ENCODE data around the gene RPL22. TPM values are rescaled to one million over a fixed set of nuclear protein-coding genes. Genes with fewer than 3 reads are reported as not detected.

RPL22 gene
- total RNA-seq, 1 experiment from 2014 or later: 494 TPM

DNA sequence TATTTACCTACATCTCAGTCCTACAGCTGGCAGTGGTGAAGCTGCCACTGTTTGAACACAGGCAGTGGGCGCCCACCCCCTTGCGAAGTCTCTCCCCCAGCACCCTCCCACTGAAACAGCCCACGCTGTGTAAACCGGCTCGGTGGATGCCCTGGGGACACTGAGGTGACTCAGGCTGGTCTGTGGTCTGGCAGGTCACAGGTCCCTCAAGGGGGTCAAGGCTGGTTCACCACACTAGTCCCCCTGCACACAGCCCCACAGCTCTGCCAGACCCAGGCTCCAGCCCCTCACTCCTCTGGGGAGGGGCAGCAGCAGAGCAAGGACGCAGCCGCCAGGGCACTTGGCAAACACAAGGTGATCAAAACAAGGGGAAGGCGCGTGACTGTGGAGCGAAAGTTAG is 26.8 kb downstream of the RPL22 start:
- peaks cover 27% of the 10 kb centered on the region for H3K27me3 ChIP-seq (replicated peaks; ENCODE audit: insufficient read depth, low read depth, low read length, poor library complexity)
- CTCF ChIA-PET: no interaction called here
- no peak overlapping the region for H3K27ac ChIP-seq (ENCODE audit: low read depth, low read length, poor library complexity, severe bottlenecking)
- intact Hi-C loops (cut with micrococcal nuclease; ENCODE audit: unreplicated experiment): no loop called here
- DNase-seq (ENCODE audit: low spot score): no peak
- TF ChIP-seq EZH2 (IDR thresholded peaks at IDR 0.05; ENCODE audit: borderline replicate concordance, low read depth, low read length, poor library complexity, severe bottlenecking): no peak
- TF ChIP-seq, protein P1, sequence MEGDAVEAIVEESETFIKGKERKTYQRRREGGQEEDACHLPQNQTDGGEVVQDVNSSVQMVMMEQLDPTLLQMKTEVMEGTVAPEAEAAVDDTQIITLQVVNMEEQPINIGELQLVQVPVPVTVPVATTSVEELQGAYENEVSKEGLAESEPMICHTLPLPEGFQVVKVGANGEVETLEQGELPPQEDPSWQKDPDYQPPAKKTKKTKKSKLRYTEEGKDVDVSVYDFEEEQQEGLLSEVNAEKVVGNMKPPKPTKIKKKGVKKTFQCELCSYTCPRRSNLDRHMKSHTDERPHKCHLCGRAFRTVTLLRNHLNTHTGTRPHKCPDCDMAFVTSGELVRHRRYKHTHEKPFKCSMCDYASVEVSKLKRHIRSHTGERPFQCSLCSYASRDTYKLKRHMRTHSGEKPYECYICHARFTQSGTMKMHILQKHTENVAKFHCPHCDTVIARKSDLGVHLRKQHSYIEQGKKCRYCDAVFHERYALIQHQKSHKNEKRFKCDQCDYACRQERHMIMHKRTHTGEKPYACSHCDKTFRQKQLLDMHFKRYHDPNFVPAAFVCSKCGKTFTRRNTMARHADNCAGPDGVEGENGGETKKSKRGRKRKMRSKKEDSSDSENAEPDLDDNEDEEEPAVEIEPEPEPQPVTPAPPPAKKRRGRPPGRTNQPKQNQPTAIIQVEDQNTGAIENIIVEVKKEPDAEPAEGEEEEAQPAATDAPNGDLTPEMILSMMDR (conservative IDR thresholded peaks at IDR 0.05; ENCODE audit: low read depth, low read length): no peak
- no peaks in the 10 kb centered on the region for H3K9me3 ChIP-seq (ENCODE audit: low read depth, low read length, poor library complexity, severe bottlenecking)
- POLR2A ChIA-PET (ENCODE audit: low non-redundant PET): no interaction called here
- BruUV-seq (replicated peaks): no TSS peak
- H3K4me1 ChIP-seq (ENCODE audit: insufficient read depth, low read length, poor library complexity, severe bottlenecking): no peaks in the 10 kb centered on the region
- no peaks in the 10 kb centered on the region for H3K36me3 ChIP-seq (ENCODE audit: insufficient read depth, low read length, poor library complexity, severe bottlenecking)
- H3K4me3 ChIP-seq (ENCODE audit: low read depth, low read length, poor library complexity, severe bottlenecking): no peak overlapping the region

DNA sequence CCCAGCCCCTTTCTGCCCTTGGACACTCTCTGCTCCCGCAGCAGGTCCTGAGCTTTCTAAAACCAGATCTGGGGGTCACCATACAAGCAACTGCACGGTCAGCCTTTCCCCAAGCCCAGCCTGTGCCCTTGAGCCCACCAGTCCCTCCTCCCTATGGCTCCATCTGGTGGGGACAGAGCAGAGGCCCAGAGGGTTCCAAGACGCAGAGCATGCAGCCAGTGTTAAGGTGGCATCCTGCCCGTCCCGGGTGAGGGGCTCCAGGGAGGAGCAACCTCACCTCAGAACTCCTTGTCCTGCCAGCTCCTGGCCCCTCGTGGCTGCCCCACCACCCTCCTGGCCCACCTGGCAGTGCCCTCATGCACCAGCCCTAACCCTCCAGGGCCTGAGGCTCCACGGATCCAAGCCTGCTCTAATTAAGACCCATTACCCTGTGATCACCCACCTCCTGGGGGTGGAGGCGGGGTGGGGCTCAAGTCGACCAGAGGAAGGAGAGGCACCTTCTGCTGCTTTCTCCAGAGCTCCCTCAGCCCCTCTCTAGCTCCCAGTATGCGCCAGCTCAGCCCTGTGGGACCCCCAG is 27.8 kb downstream of the RPL22 start:
- ChIA-PET POLR2A (ENCODE audit: low non-redundant PET) (no interaction called here), CTCF (no interaction called here)
- Histone ChIP-seq H3K9me3 (ENCODE audit: low read depth, low read length, poor library complexity, severe bottlenecking) (no peaks in the 10 kb centered on the region), H3K4me1 (ENCODE audit: insufficient read depth, low read length, poor library complexity, severe bottlenecking) (no peaks in the 10 kb centered on the region), H3K27me3 (replicated peaks; ENCODE audit: insufficient read depth, low read depth, low read length, poor library complexity) (peaks cover 28% of the 10 kb centered on the region), H3K4me3 (ENCODE audit: low read depth, low read length, poor library complexity, severe bottlenecking) (no peak overlapping the region), H3K27ac (ENCODE audit: low read depth, low read length, poor library complexity, severe bottlenecking) (no peak overlapping the region), H3K36me3 (ENCODE audit: insufficient read depth, low read length, poor library complexity, severe bottlenecking) (no peaks in the 10 kb centered on the region)
- no TSS peak for BruUV-seq (replicated peaks)
- no peak for DNase-seq (ENCODE audit: low spot score)
- TF ChIP-seq, protein P1 (conservative IDR thresholded peaks at IDR 0.05; ENCODE audit: low read depth, low read length): peak; percentile 35; the same call in 1 of the 2 replicates
- TF ChIP-seq EZH2 (IDR thresholded peaks at IDR 0.05; ENCODE audit: borderline replicate concordance, low read depth, low read length, poor library complexity, severe bottlenecking): no peak
- intact Hi-C loops (cut with micrococcal nuclease; ENCODE audit: unreplicated experiment): no loop called here

GRCh38 chr1:6170742-6171201 is 28.6 kb downstream of the RPL22 start:
- no peak overlapping the region for H3K27ac ChIP-seq (ENCODE audit: low read depth, low read length, poor library complexity, severe bottlenecking)

More at GRCh38 chr1:6170742-6171201, 28.6 kb downstream of the RPL22 start:
- ChIA-PET POLR2A (ENCODE audit: low non-redundant PET) (no interaction called here), CTCF (no interaction called here)
- no TSS peak for BruUV-seq (replicated peaks)
- TF ChIP-seq EZH2 (IDR thresholded peaks at IDR 0.05; ENCODE audit: borderline replicate concordance, low read depth, low read length, poor library complexity, severe bottlenecking): no peak
- TF ChIP-seq, protein P1 (conservative IDR thresholded peaks at IDR 0.05; ENCODE audit: low read depth, low read length): no peak
- DNase-seq (ENCODE audit: low spot score): no peak
- intact Hi-C loops (cut with micrococcal nuclease; ENCODE audit: unreplicated experiment): no loop called here
- H3K4me3 ChIP-seq (ENCODE audit: low read depth, low read length, poor library complexity, severe bottlenecking): no peak overlapping the region
- H3K36me3 ChIP-seq (ENCODE audit: insufficient read depth, low read length, poor library complexity, severe bottlenecking): no peaks in the 10 kb centered on the region
- no peaks in the 10 kb centered on the region for H3K9me3 ChIP-seq (ENCODE audit: low read depth, low read length, poor library complexity, severe bottlenecking)
- H3K4me1 ChIP-seq (ENCODE audit: insufficient read depth, low read length, poor library complexity, severe bottlenecking): no peaks in the 10 kb centered on the region
- peaks cover 34% of the 10 kb centered on the region for H3K27me3 ChIP-seq (replicated peaks; ENCODE audit: insufficient read depth, low read depth, low read length, poor library complexity)
